OCI-LY3 (cell line): ENCODE results near the gene TMEM178B.

Experiments
- EZH2phosphoT487 ChIP-seq: fragments of 200-600 bp; shearing (Covaris generic); IDR thresholded peaks from 2 replicates; pipeline ENCODE4 v1.6.1; 2018; ENCODE audit warnings: antibody characterized with exemption, mixed run types, low read depth
- TF ChIP-seq, protein P1 (sequence below): fragments of 200-600, 300-600 bp; sonication (generic); IDR thresholded peaks from 2 replicates; pipeline ENCODE4 v1.5.1; 2014; ENCODE audit warnings: antibody characterized with exemption, low read length, low read depth

- TF ChIP-seq, protein P1, sequence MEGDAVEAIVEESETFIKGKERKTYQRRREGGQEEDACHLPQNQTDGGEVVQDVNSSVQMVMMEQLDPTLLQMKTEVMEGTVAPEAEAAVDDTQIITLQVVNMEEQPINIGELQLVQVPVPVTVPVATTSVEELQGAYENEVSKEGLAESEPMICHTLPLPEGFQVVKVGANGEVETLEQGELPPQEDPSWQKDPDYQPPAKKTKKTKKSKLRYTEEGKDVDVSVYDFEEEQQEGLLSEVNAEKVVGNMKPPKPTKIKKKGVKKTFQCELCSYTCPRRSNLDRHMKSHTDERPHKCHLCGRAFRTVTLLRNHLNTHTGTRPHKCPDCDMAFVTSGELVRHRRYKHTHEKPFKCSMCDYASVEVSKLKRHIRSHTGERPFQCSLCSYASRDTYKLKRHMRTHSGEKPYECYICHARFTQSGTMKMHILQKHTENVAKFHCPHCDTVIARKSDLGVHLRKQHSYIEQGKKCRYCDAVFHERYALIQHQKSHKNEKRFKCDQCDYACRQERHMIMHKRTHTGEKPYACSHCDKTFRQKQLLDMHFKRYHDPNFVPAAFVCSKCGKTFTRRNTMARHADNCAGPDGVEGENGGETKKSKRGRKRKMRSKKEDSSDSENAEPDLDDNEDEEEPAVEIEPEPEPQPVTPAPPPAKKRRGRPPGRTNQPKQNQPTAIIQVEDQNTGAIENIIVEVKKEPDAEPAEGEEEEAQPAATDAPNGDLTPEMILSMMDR, result no peak
- TF ChIP-seq EZH2phosphoT487, result no peak
Measured at GRCh38 chr7:141178486-141179135, 104.7 kb downstream of the TMEM178B start.
